HCT116 (cell line): ENCODE measurements around the gene DIPK1B. TPM values are rescaled to one million over a fixed set of nuclear protein-coding genes. Genes with fewer than 3 reads are reported as not detected.
A peak's percentile ranks its signal among the peaks of the same experiment; 100 is the strongest.

Source experiments
- ATAC-seq: fragments of 200-7000 bp; cut with Tn5 transposase; 2 replicates; pipeline ENCODE4 v1.9.1; 2020; ENCODE audit warnings: mild to moderate bottlenecking, moderate library complexity
- BruUV-seq: library from RNA; stranded (reverse); fragments of 400-500 nt; replicated peaks from 2 replicates; lab custom pipeline; 2021; lab: Mats Ljungman, UMichigan
- CTCF ChIA-PET: fragments of 300-600 bp; sonication (Branson Sonifier 250); formaldehyde crosslinking; loops from one replicate; lab custom pipeline; 2021; ENCODE audit warnings: antibody characterized with exemption; lab: Charles Lee
- POLR2A ChIA-PET: fragments of 300-600, 350-600 bp; sonication (Branson Sonifier 250); formaldehyde crosslinking; loops from one replicate; lab custom pipeline; 2021; ENCODE audit warnings: antibody characterized with exemption; lab: Charles Lee
- RAD21 ChIA-PET, 2 experiments: fragments of 300-600 bp; sonication (Branson Sonifier 250); formaldehyde crosslinking; loops; one replicate each; lab custom pipeline; 2023; ENCODE audit warnings: low total read pairs in 2 of 2; ENCODE audit not compliant: uncharacterized antibody in 2 of 2, unreplicated experiment in 2 of 2, low non-redundant PET in 1 of 2; lab: Charles Lee
- DNase-seq: peaks from one replicate; pipeline ENCODE4 v3.0.0-alpha.2; 2010; ENCODE audit warnings: low read depth, low spot score
- H2AFZ ChIP-seq: fragments of 200-600 bp; shearing (Covaris generic), sonication (generic); 2 replicates; pipeline ENCODE4 v1.6.1; 2017; ENCODE audit warnings: low read depth, mixed run types, mixed read lengths, antibody characterized with exemption, low read length; ENCODE audit not compliant: poor library complexity, severe bottlenecking
- H3K27ac ChIP-seq: 2 replicates; pipeline ENCODE4 v1.5.1; 2012; ENCODE audit warnings: low read depth, low read length
- H3K27me3 ChIP-seq: fragments of 200-600 bp; sonication (generic); 2 replicates; pipeline ENCODE4 v1.6.1; 2016; ENCODE audit warnings: mixed run types, low read length, mixed read lengths; ENCODE audit not compliant: insufficient read depth
- H3K36me3 ChIP-seq, 2 experiments: fragments of 200-500 bp in 1 of 2; fragments of 200-600 bp in 1 of 2; sonication (Bioruptor generic) in 1 of 2; sonication (generic) in 1 of 2; 2 replicates each; pipeline versions ENCODE4 v1.5.1 to v1.6.1; 2014 to 2016; ENCODE audit warnings: low read length in 2 of 2, inconsistent platforms in 1 of 2, mixed read lengths in 1 of 2, mixed run types in 1 of 2; ENCODE audit not compliant: insufficient read depth in 2 of 2, control insufficient read depth in 1 of 2
- H3K4me1 ChIP-seq, 2 experiments: fragments of 200-600 bp in 1 of 2; sonication (generic) in 1 of 2; 2 replicates each; pipeline versions ENCODE4 v1.5.1 to v1.6.1; 2012 to 2017; ENCODE audit warnings: low read length in 2 of 2, inconsistent platforms in 1 of 2, mild to moderate bottlenecking in 1 of 2, mixed read lengths in 1 of 2, mixed run types in 1 of 2, moderate library complexity in 1 of 2; ENCODE audit not compliant: insufficient read depth in 2 of 2, control insufficient read depth in 1 of 2
- H3K4me2 ChIP-seq: fragments of 200-600 bp; sonication (generic); 2 replicates; pipeline ENCODE4 v1.6.1; 2017; ENCODE audit warnings: mixed run types, low read length, mixed read lengths
- H3K4me3 ChIP-seq, 2 experiments: fragments of 200-600 bp in 1 of 2; sonication (generic) in 1 of 2; replicated peaks in 1 of 2; 2 replicates each; pipeline ENCODE4 v1.5.1; 2011 to 2016; ENCODE audit warnings: low read length in 2 of 2, control low read depth in 1 of 2, low read depth in 1 of 2, mild to moderate bottlenecking in 1 of 2, mixed read lengths in 1 of 2, mixed run types in 1 of 2
- H3K79me2 ChIP-seq: fragments of 200-600 bp; sonication (generic); 2 replicates; pipeline ENCODE4 v1.6.1; 2017; ENCODE audit warnings: mild to moderate bottlenecking, mixed run types, low read length, moderate library complexity, mixed read lengths; ENCODE audit not compliant: insufficient read depth
- H3K9ac ChIP-seq: fragments of 200-600 bp; sonication (generic); 2 replicates; pipeline ENCODE4 v1.6.1; 2016; ENCODE audit warnings: low read length, mixed read lengths
- H3K9me2 ChIP-seq: fragments of 200-600 bp; sonication (generic), shearing (Covaris generic); 2 replicates; pipeline ENCODE4 v1.6.1; 2017; ENCODE audit warnings: mixed run types, mild to moderate bottlenecking, moderate library complexity; ENCODE audit not compliant: insufficient read depth
- H3K9me3 ChIP-seq, 2 experiments: fragments of 200-500 bp in 1 of 2; fragments of 200-600 bp in 1 of 2; sonication (Bioruptor generic) in 1 of 2; sonication (generic) in 1 of 2; 2 replicates each; pipeline ENCODE4 v1.6.1; 2014 to 2017; ENCODE audit warnings: low read length in 2 of 2, mixed read lengths in 2 of 2, inconsistent platforms in 1 of 2, low read depth in 1 of 2, mild to moderate bottlenecking in 1 of 2, mixed run types in 1 of 2, moderate library complexity in 1 of 2; ENCODE audit not compliant: control insufficient read depth in 1 of 2, insufficient read depth in 1 of 2
- H4K20me1 ChIP-seq: fragments of 200-600 bp; sonication (generic), shearing (Covaris generic); 2 replicates; pipeline ENCODE4 v1.6.1; 2017; ENCODE audit warnings: mixed run types, mild to moderate bottlenecking, moderate library complexity; ENCODE audit not compliant: insufficient read depth
- CBX3 ChIP-seq: IDR thresholded peaks from 2 replicates; pipeline ENCODE4 v1.6.1; 2012; ENCODE audit warnings: low read depth
- CEBPB ChIP-seq: IDR thresholded peaks from 2 replicates; pipeline ENCODE4 v1.6.1; 2012; ENCODE audit warnings: low read depth
- ELF1 ChIP-seq: IDR thresholded peaks from 2 replicates; pipeline ENCODE4 v1.6.1; 2012; ENCODE audit warnings: low read depth, borderline replicate concordance
- EZH2 ChIP-seq: fragments of 200-600 bp; sonication (generic); IDR thresholded peaks from 2 replicates; pipeline ENCODE4 v1.6.1; 2017; ENCODE audit warnings: antibody characterized with exemption, mixed run types
- EZH2phosphoT487 ChIP-seq: fragments of 200-600 bp; IDR thresholded peaks from 2 replicates; pipeline ENCODE4 v1.6.1; 2018; ENCODE audit warnings: antibody characterized with exemption, borderline replicate concordance
- POLR2A ChIP-seq: IDR thresholded peaks from 2 replicates; pipeline ENCODE4 v1.7.0; 2011; ENCODE audit warnings: borderline replicate concordance; ENCODE audit not compliant: insufficient read depth, insufficient read length; ENCODE audit errors: extremely low read depth
- POLR2AphosphoS5 ChIP-seq: IDR thresholded peaks from 2 replicates; pipeline ENCODE4 v1.6.1; 2011; ENCODE audit warnings: mild to moderate bottlenecking, low read depth, low read length, moderate library complexity
- RAD21 ChIP-seq: IDR thresholded peaks from 2 replicates; pipeline ENCODE4 v1.6.1; 2012; ENCODE audit warnings: low read depth, mild to moderate bottlenecking
- SIN3A ChIP-seq: IDR thresholded peaks from 2 replicates; pipeline ENCODE4 v1.6.1; 2012; ENCODE audit warnings: low read depth
- SRF ChIP-seq: IDR thresholded peaks from 2 replicates; pipeline ENCODE4 v1.6.1; 2012; ENCODE audit warnings: low read depth
- ZFX ChIP-seq: fragments of 450-650 bp; IDR thresholded peaks from 2 replicates; pipeline ENCODE4 v1.6.1; 2017
- ZNF274 ChIP-seq: fragments of 200-500 bp; sonication (Bioruptor generic); IDR thresholded peaks from 2 replicates; pipeline ENCODE4 v1.6.1; 2014; ENCODE audit warnings: mild to moderate bottlenecking, low read depth, low read length, inconsistent platforms
- intact Hi-C: fragments of 100-400 bp; cut with micrococcal nuclease; formaldehyde crosslinking; loops from 2 replicates; pipeline ENCODE4 v1.10.0; 2022
- total RNA-seq: library from RNA; stranded (reverse); gene quantifications from one replicate; pipeline ENCODE4 v1.2.1, GENCODE V29; 2021; ENCODE audit not compliant: unreplicated experiment
- TF ChIP-seq, protein P1 (sequence below), 3 experiments: fragments of 200-600 bp in 1 of 3; sonication (generic) in 1 of 3; IDR thresholded peaks in 2 of 3; conservative IDR thresholded peaks in 1 of 3; 2 replicates each; pipeline ENCODE4 v1.5.1; 2012 to 2017; ENCODE audit warnings: low read depth in 2 of 3, low read length in 2 of 3, antibody characterized with exemption in 1 of 3, borderline replicate concordance in 1 of 3, control low read depth in 1 of 3, mild to moderate bottlenecking in 1 of 3, mixed read lengths in 1 of 3, mixed run types in 1 of 3, moderate library complexity in 1 of 3; ENCODE audit not compliant: insufficient read depth in 1 of 3
- TF ChIP-seq, protein P2 (sequence below): IDR thresholded peaks from 2 replicates; pipeline ENCODE4 v1.6.1; 2012; ENCODE audit warnings: low read depth

DIPK1B gene
- total RNA-seq, 1 experiment from 2014 or later, result 15.6 TPM

DNA sequence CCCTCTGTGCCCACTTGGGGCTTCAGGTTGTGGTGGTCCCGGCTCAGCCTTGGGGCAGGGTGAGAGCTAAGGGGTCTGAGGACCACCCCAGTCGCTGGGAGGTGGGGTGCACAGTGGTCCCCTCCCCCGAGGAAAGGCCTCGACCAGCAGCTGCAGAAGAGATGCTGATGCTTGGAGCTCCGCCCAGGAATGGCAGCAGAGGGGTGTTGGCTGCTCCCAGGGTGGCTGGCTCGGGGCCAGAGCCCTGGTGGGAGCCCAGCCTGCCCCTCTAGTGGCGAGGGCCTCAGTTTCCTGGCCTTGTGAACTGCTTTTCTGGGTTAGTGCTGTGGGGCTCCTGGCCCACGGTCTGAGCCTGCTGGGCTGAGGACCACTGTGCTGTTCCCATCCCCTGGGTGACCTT, 1.2 kb downstream of the DIPK1B start:
- peak overlapping the region; percentile 69 for H3K9ac ChIP-seq
- ChIA-PET POLR2A (interaction anchor here (1.7 kb wide), 1 partner anchor 15 kb away, joined by 4 read pairs; no protein-coding TSS in a partner anchor), RAD21 (no interaction called here), CTCF (interaction anchor here (1.4 kb wide), 1 partner anchor 16 kb away, joined by 3 read pairs; no protein-coding TSS in a partner anchor)
- no peaks in the 10 kb centered on the region for H3K9me3 ChIP-seq
- no peaks in the 10 kb centered on the region for H3K27me3 ChIP-seq
- no peaks in the 10 kb centered on the region for H4K20me1 ChIP-seq
- no peaks in the 10 kb centered on the region for H3K9me2 ChIP-seq
- H3K4me2 ChIP-seq, result peak overlapping the region; percentile 78
- no peak for ATAC-seq
- H2AFZ ChIP-seq, result no peak overlapping the region
- H3K4me3 ChIP-seq, result peak overlapping the region; percentile 56 to 64
- no peak for DNase-seq
- H3K79me2 ChIP-seq, result no peaks in the 10 kb centered on the region; the same call in 1 of the 2 replicates
- TF ChIP-seq CEBPB (no peak), EZH2phosphoT487 (no peak), ZFX (no peak), SRF (no peak), ELF1 (no peak), ZNF274 (no peak), EZH2 (no peak), RAD21 (no peak), POLR2A (no peak), CBX3 (no peak), SIN3A (no peak), POLR2AphosphoS5 (no peak)
- TF ChIP-seq, protein P1, sequence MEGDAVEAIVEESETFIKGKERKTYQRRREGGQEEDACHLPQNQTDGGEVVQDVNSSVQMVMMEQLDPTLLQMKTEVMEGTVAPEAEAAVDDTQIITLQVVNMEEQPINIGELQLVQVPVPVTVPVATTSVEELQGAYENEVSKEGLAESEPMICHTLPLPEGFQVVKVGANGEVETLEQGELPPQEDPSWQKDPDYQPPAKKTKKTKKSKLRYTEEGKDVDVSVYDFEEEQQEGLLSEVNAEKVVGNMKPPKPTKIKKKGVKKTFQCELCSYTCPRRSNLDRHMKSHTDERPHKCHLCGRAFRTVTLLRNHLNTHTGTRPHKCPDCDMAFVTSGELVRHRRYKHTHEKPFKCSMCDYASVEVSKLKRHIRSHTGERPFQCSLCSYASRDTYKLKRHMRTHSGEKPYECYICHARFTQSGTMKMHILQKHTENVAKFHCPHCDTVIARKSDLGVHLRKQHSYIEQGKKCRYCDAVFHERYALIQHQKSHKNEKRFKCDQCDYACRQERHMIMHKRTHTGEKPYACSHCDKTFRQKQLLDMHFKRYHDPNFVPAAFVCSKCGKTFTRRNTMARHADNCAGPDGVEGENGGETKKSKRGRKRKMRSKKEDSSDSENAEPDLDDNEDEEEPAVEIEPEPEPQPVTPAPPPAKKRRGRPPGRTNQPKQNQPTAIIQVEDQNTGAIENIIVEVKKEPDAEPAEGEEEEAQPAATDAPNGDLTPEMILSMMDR (IDR thresholded peaks at IDR 0.05 in 2 of 3, conservative IDR thresholded peaks at IDR 0.05 in 1 of 3; ENCODE audit: borderline replicate concordance in 1 of 3, insufficient read depth in 1 of 3, low read depth in 2 of 3, low read length in 2 of 3), result no peak
- TF ChIP-seq, protein P2, sequence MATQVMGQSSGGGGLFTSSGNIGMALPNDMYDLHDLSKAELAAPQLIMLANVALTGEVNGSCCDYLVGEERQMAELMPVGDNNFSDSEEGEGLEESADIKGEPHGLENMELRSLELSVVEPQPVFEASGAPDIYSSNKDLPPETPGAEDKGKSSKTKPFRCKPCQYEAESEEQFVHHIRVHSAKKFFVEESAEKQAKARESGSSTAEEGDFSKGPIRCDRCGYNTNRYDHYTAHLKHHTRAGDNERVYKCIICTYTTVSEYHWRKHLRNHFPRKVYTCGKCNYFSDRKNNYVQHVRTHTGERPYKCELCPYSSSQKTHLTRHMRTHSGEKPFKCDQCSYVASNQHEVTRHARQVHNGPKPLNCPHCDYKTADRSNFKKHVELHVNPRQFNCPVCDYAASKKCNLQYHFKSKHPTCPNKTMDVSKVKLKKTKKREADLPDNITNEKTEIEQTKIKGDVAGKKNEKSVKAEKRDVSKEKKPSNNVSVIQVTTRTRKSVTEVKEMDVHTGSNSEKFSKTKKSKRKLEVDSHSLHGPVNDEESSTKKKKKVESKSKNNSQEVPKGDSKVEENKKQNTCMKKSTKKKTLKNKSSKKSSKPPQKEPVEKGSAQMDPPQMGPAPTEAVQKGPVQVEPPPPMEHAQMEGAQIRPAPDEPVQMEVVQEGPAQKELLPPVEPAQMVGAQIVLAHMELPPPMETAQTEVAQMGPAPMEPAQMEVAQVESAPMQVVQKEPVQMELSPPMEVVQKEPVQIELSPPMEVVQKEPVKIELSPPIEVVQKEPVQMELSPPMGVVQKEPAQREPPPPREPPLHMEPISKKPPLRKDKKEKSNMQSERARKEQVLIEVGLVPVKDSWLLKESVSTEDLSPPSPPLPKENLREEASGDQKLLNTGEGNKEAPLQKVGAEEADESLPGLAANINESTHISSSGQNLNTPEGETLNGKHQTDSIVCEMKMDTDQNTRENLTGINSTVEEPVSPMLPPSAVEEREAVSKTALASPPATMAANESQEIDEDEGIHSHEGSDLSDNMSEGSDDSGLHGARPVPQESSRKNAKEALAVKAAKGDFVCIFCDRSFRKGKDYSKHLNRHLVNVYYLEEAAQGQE, result no peak
- intact Hi-C loops, result no loop called here
- H3K36me3 ChIP-seq, result no peaks in the 10 kb centered on the region; a peak in 1 of 4 replicates
- peaks cover 15 to 27% of the 10 kb centered on the region in 2 experiments for H3K4me1 ChIP-seq
- H3K27ac ChIP-seq, result peak overlapping the region; percentile 64; the same call in 1 of the 2 replicates
- BruUV-seq, result no TSS peak
